A172 (cell line): ENCODE results near the gene IGFBP2. TPM values are rescaled to one million over a fixed set of nuclear protein-coding genes. Genes with fewer than 3 reads are reported as not detected.

ENCODE experiments used
- DNase-seq: peaks from one replicate; pipeline ENCODE4 v3.0.0-alpha.2; 2015; ENCODE audit warnings: low spot score
- total RNA-seq: library from RNA; depleted of rRNA; stranded (reverse); fragments of >200 nt; shearing (Covaris generic); gene quantifications from 2 replicates; pipeline ENCODE4 v1.2.3, GENCODE V29; 2014

Gene IGFBP2
- total RNA-seq, 1 experiment from 2014 or later = 56.6 TPM

GRCh38 chr2:216661639-216662375 is 28.6 kb downstream of the IGFBP2 start:
- no peak for DNase-seq

GRCh38 chr2:216663106-216663505 is 29.9 kb downstream of the IGFBP2 start:
- DNase-seq = no peak

GRCh38 chr2:216663846-216664245 is 30.6 kb downstream of the IGFBP2 start:
- DNase-seq = no peak

- DNase-seq = peak; percentile 48
Measured at GRCh38 chr2:216664593-216665034, 31.4 kb downstream of the IGFBP2 start.

- DNase-seq = no peak
Measured at GRCh38 chr2:216665242-216665641, 32.0 kb downstream of the IGFBP2 start.

- no peak for DNase-seq
Measured at GRCh38 chr2:216665717-216666116, 32.5 kb downstream of the IGFBP2 start.

GRCh38 chr2:216666461-216667233 is 33.4 kb downstream of the IGFBP2 start:
- peak; percentile 60 for DNase-seq

GRCh38 chr2:216670266-216671080 is 37.3 kb downstream of the IGFBP2 start:
- no peak for DNase-seq

GRCh38 chr2:216671081-216671411 is 37.8 kb downstream of the IGFBP2 start:
- DNase-seq = no peak

- DNase-seq = no peak
Measured at GRCh38 chr2:216671791-216672343, 38.6 kb downstream of the IGFBP2 start.

GRCh38 chr2:216672466-216672865 is 39.2 kb downstream of the IGFBP2 start:
- no peak for DNase-seq

GRCh38 chr2:216673021-216673420 is 39.8 kb downstream of the IGFBP2 start:
- no peak for DNase-seq

- DNase-seq = no peak
Measured at GRCh38 chr2:216673609-216674008, 40.4 kb downstream of the IGFBP2 start.

- no peak for DNase-seq
Measured at GRCh38 chr2:216674376-216674775, 41.2 kb downstream of the IGFBP2 start.

GRCh38 chr2:216676630-216677029 is 43.4 kb downstream of the IGFBP2 start:
- no peak for DNase-seq

GRCh38 chr2:216677439-216678097 is 44.3 kb downstream of the IGFBP2 start:
- DNase-seq = no peak

- no peak for DNase-seq
Measured at GRCh38 chr2:216678098-216678465, 44.9 kb downstream of the IGFBP2 start.

GRCh38 chr2:216678813-216679657 is 45.8 kb downstream of the IGFBP2 start:
- no peak for DNase-seq

GRCh38 chr2:216679658-216680024 is 46.4 kb downstream of the IGFBP2 start:
- DNase-seq = no peak

GRCh38 chr2:216680951-216681629 is 47.9 kb downstream of the IGFBP2 start:
- no peak for DNase-seq
